HepG2 (cell line): ENCODE results near the gene ANKS4B. TPM values are rescaled to one million over a fixed set of nuclear protein-coding genes. Genes with fewer than 3 reads are reported as not detected.
A peak's percentile ranks its signal among the peaks of the same experiment; 100 is the strongest.

Experiments used
- ELK4 ChIP-seq: sonication (generic); formaldehyde crosslinking; IDR thresholded peaks from 2 replicates; pipeline ENCODE4 v1.9.0; 2021; ENCODE audit warnings: missing genetic modification reagents, borderline replicate concordance
- ERF ChIP-seq: IDR thresholded peaks from 2 replicates; pipeline ENCODE4 v1.6.1; 2018; ENCODE audit warnings: missing biosample characterization, missing genetic modification reagents
- KLF12 ChIP-seq: sonication (generic); formaldehyde crosslinking; IDR thresholded peaks from 2 replicates; pipeline ENCODE4 v1.4.0; 2020; ENCODE audit warnings: missing genetic modification reagents, borderline replicate concordance
- MYC ChIP-seq: sonication (generic); formaldehyde crosslinking; IDR thresholded peaks from 2 replicates; pipeline ENCODE4 v1.9.0; 2021; ENCODE audit warnings: missing genetic modification reagents, borderline replicate concordance
- NCOA5 ChIP-seq: sonication (generic); formaldehyde crosslinking; IDR thresholded peaks from 2 replicates; pipeline ENCODE4 v1.4.0; 2020; ENCODE audit warnings: missing genetic modification reagents
- PITX1 ChIP-seq: sonication (generic); formaldehyde crosslinking; IDR thresholded peaks from 2 replicates; pipeline ENCODE4 v1.5.1; 2020; ENCODE audit warnings: mild to moderate bottlenecking, missing genetic modification reagents
- POLR2AphosphoS5 ChIP-seq: IDR thresholded peaks from 2 replicates; pipeline ENCODE4 v1.6.1; 2012; ENCODE audit warnings: low read depth, low read length
- PRDM4 ChIP-seq: sonication (generic); formaldehyde crosslinking; IDR thresholded peaks from 2 replicates; pipeline ENCODE4 v1.9.0; 2021; ENCODE audit warnings: missing genetic modification reagents, borderline replicate concordance
- SIX4 ChIP-seq: sonication (generic); formaldehyde crosslinking; IDR thresholded peaks from 2 replicates; pipeline ENCODE4 v1.4.0; 2020; ENCODE audit warnings: missing genetic modification reagents
- ZBTB1 ChIP-seq: sonication (generic); formaldehyde crosslinking; IDR thresholded peaks from 2 replicates; pipeline ENCODE4 v1.4.0; 2020; ENCODE audit warnings: missing genetic modification reagents, borderline replicate concordance
- ZFP36L1 ChIP-seq: sonication (generic); formaldehyde crosslinking; IDR thresholded peaks from 2 replicates; pipeline ENCODE4 v1.8.0; 2022; ENCODE audit warnings: mild to moderate bottlenecking, missing genetic modification reagents, moderate library complexity
- ZMYM3 ChIP-seq: sonication (generic); formaldehyde crosslinking; IDR thresholded peaks from 2 replicates; pipeline ENCODE4 v1.5.1; 2020; ENCODE audit warnings: mild to moderate bottlenecking, missing genetic modification reagents
- ZNF253 ChIP-seq: sonication (generic); formaldehyde crosslinking; IDR thresholded peaks from 2 replicates; pipeline ENCODE4 v1.8.0; 2022; ENCODE audit warnings: mild to moderate bottlenecking, missing genetic modification reagents, borderline replicate concordance
- ZNF576 ChIP-seq: sonication (generic); formaldehyde crosslinking; IDR thresholded peaks from 2 replicates; pipeline ENCODE4 v1.4.0; 2020; ENCODE audit warnings: mild to moderate bottlenecking, missing genetic modification reagents
- ZNF720 ChIP-seq: sonication (generic); formaldehyde crosslinking; IDR thresholded peaks from 2 replicates; pipeline ENCODE4 v1.4.0; 2020; ENCODE audit warnings: missing genetic modification reagents
- ZNF883 ChIP-seq: sonication (generic); formaldehyde crosslinking; IDR thresholded peaks from 2 replicates; pipeline ENCODE4 v1.5.1; 2020; ENCODE audit warnings: mild to moderate bottlenecking, missing genetic modification reagents; ENCODE audit errors: not compliant biosample characterization
- polyA plus RNA-seq, 8 experiments: library from polyadenylated mRNA; depleted of rRNA in 3 of 8; stranded (reverse) in 7 of 8; unstranded in 1 of 8; fragments of >200 nt; fragmentation: Illumina TruSeq in 4 of 8; extraction: Trizol in 4 of 8; gene quantifications; 2 replicates each; pipeline versions ENCODE4 v1.2.1 to v1.2.3, GENCODE V29; 2011 to 2016; ENCODE audit warnings: low read depth in 4 of 8, missing spikeins in 1 of 8, mixed read lengths in 1 of 8; ENCODE audit not compliant: insufficient read depth in 1 of 8
- total RNA-seq, 5 experiments: library from RNA; depleted of rRNA; stranded (reverse); fragments of >200 nt; fragmentation: Illumina TruSeq; extraction: Trizol; gene quantifications; 2 replicates each; pipeline ENCODE4 v1.2.3, GENCODE V29; 2016; ENCODE audit warnings: low read depth in 1 of 5
- TF ChIP-seq, protein P1 (sequence below): sonication (generic); formaldehyde crosslinking; IDR thresholded peaks from 2 replicates; pipeline ENCODE4 v1.5.0; 2020; ENCODE audit warnings: missing genetic modification reagents
- TF ChIP-seq, protein P2 (sequence below): IDR thresholded peaks from 2 replicates; pipeline ENCODE4 v1.6.1; 2016; ENCODE audit warnings: mild to moderate bottlenecking, missing biosample characterization, missing genetic modification reagents
- TF ChIP-seq, protein P3 (sequence below), 2 experiments: IDR thresholded peaks; 2 replicates each; pipeline ENCODE4 v1.6.1; 2011 to 2012; ENCODE audit warnings: low read length in 2 of 2, borderline replicate concordance in 1 of 2, low read depth in 1 of 2, mild to moderate bottlenecking in 1 of 2, moderate library complexity in 1 of 2

Gene ANKS4B
- total and polyA plus RNA-seq, 2 of the 13 experiments (the other 11 are each of a cell fraction or from before 2014, with no cell fraction given): 6.5 to 30.0 TPM

GRCh38 chr16:21300309-21301167 is 67.0 kb downstream of the ANKS4B start (continued):
- no peak for TF ChIP-seq ZNF576 (CRISPR knock-in tag)
- TF ChIP-seq ZNF720 (CRISPR knock-in tag): peak; percentile 18; the same call in 1 of the 2 replicates
- TF ChIP-seq, protein P1, sequence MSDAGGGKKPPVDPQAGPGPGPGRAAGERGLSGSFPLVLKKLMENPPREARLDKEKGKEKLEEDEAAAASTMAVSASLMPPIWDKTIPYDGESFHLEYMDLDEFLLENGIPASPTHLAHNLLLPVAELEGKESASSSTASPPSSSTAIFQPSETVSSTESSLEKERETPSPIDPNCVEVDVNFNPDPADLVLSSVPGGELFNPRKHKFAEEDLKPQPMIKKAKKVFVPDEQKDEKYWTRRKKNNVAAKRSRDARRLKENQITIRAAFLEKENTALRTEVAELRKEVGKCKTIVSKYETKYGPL: peak; percentile 28; the same call in 1 of the 2 replicates
- peak; percentile 45 for TF ChIP-seq ZNF883
- TF ChIP-seq ZMYM3 (CRISPR knock-in tag): no peak; the same call in 1 of the 2 replicates
- peak; percentile 75; the same call in 1 of the 2 replicates for TF ChIP-seq KLF12 (CRISPR knock-in tag)
- TF ChIP-seq, protein P2, sequence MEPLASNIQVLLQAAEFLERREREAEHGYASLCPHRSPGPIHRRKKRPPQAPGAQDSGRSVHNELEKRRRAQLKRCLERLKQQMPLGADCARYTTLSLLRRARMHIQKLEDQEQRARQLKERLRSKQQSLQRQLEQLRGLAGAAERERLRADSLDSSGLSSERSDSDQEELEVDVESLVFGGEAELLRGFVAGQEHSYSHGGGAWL: peak; percentile 80
- TF ChIP-seq, protein P3, sequence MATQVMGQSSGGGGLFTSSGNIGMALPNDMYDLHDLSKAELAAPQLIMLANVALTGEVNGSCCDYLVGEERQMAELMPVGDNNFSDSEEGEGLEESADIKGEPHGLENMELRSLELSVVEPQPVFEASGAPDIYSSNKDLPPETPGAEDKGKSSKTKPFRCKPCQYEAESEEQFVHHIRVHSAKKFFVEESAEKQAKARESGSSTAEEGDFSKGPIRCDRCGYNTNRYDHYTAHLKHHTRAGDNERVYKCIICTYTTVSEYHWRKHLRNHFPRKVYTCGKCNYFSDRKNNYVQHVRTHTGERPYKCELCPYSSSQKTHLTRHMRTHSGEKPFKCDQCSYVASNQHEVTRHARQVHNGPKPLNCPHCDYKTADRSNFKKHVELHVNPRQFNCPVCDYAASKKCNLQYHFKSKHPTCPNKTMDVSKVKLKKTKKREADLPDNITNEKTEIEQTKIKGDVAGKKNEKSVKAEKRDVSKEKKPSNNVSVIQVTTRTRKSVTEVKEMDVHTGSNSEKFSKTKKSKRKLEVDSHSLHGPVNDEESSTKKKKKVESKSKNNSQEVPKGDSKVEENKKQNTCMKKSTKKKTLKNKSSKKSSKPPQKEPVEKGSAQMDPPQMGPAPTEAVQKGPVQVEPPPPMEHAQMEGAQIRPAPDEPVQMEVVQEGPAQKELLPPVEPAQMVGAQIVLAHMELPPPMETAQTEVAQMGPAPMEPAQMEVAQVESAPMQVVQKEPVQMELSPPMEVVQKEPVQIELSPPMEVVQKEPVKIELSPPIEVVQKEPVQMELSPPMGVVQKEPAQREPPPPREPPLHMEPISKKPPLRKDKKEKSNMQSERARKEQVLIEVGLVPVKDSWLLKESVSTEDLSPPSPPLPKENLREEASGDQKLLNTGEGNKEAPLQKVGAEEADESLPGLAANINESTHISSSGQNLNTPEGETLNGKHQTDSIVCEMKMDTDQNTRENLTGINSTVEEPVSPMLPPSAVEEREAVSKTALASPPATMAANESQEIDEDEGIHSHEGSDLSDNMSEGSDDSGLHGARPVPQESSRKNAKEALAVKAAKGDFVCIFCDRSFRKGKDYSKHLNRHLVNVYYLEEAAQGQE (IDR thresholded peaks at IDR 0.05; ENCODE audit: borderline replicate concordance in 1 of 2, low read depth in 1 of 2, low read length in 2 of 2): no peak
- 0 out of 2 replicates have a peak, but pooled peaks have one; percentile 52 for TF ChIP-seq ELK4 (CRISPR knock-in tag)
- peak; percentile 87; the same call in 1 of the 2 replicates for TF ChIP-seq PITX1 (CRISPR knock-in tag)
- TF ChIP-seq NCOA5: no peak
- TF ChIP-seq PRDM4: no peak
- peak; percentile 62; the same call in 1 of the 2 replicates for TF ChIP-seq ZNF253
- TF ChIP-seq ZBTB1: no peak
- TF ChIP-seq POLR2AphosphoS5: peak; percentile 65
- TF ChIP-seq ZFP36L1: peak; percentile 87
- peak; percentile 96 for TF ChIP-seq ERF (CRISPR knock-in tag)
- peak; percentile 58; the same call in 1 of the 2 replicates for TF ChIP-seq SIX4
- no peak for TF ChIP-seq MYC (CRISPR knock-in tag)
